ENCODE results near the gene CNTNAP3.
A peak's percentile ranks its signal among the peaks of the same experiment; 100 is the strongest.
"Not testable (repeated sequence)": the region's sequence is repeated elsewhere in the genome, so short reads cannot be mapped to it uniquely, and the experiment has no call there.

The CNTNAP3 gene

GRCh38 chr9:39028855-39029254 is 259.1 kb downstream of the CNTNAP3 start:
- not testable (repeated sequence) for H3K4me1 ChIP-seq (ENCODE audit: control insufficient read depth in 1 of 2, insufficient read depth in 2 of 2, low read length in 2 of 2); H3K36me3 ChIP-seq (ENCODE audit: control insufficient read depth in 1 of 2, insufficient read depth in 2 of 2, low read length in 2 of 2); H3K9me3 ChIP-seq (ENCODE audit: control insufficient read depth in 1 of 2, low read length in 2 of 2); H3K9ac ChIP-seq (ENCODE audit: low read depth in 1 of 2, low read length in 2 of 2); H3K4me3 ChIP-seq (ENCODE audit: low read depth in 1 of 2, low read length in 2 of 2); H3K27ac ChIP-seq (ENCODE audit: low read depth, low read length); H3K27me3 ChIP-seq (ENCODE audit: control insufficient read depth in 1 of 2, insufficient read depth in 2 of 2, low read length in 2 of 2)

GRCh38 chr9:39028168-39028567 is 259.8 kb downstream of the CNTNAP3 start:
- H3K4me1 ChIP-seq (ENCODE audit: control insufficient read depth in 1 of 2, insufficient read depth in 2 of 2, low read length in 2 of 2); H3K36me3 ChIP-seq (ENCODE audit: control insufficient read depth in 1 of 2, insufficient read depth in 2 of 2, low read length in 2 of 2); H3K9ac ChIP-seq (ENCODE audit: low read depth in 1 of 2, low read length in 2 of 2): not testable (repeated sequence)

GRCh38 chr9:39025911-39026588 is 261.9 kb downstream of the CNTNAP3 start:
- not testable (repeated sequence) for H3K27me3 ChIP-seq (ENCODE audit: control insufficient read depth in 1 of 2, insufficient read depth in 2 of 2, low read length in 2 of 2); H3K4me1 ChIP-seq (ENCODE audit: control insufficient read depth in 1 of 2, insufficient read depth in 2 of 2, low read length in 2 of 2); H3K9me3 ChIP-seq (ENCODE audit: control insufficient read depth in 1 of 2, low read length in 2 of 2); H3K36me3 ChIP-seq (ENCODE audit: control insufficient read depth in 1 of 2, insufficient read depth in 2 of 2, low read length in 2 of 2); H3K9ac ChIP-seq (ENCODE audit: low read depth in 1 of 2, low read length in 2 of 2); H3K27ac ChIP-seq (ENCODE audit: low read depth, low read length)
- H3K4me3 ChIP-seq (ENCODE audit: low read depth in 1 of 2, low read length in 2 of 2), result peak overlapping the region in 1 of 2 donors; percentile 3

More at GRCh38 chr9:39028168-39028567, 259.8 kb downstream of the CNTNAP3 start:
- H3K9me3 ChIP-seq (ENCODE audit: control insufficient read depth in 1 of 2, low read length in 2 of 2); H3K4me3 ChIP-seq (ENCODE audit: low read depth in 1 of 2, low read length in 2 of 2); H3K27ac ChIP-seq (ENCODE audit: low read depth, low read length); H3K27me3 ChIP-seq (ENCODE audit: control insufficient read depth in 1 of 2, insufficient read depth in 2 of 2, low read length in 2 of 2): not testable (repeated sequence)

All from duodenal mucosa (tissue), 2 donors.